GM10266 (cell line): ENCODE results near the gene PC.

ENCODE experiments used
- DNase-seq: peaks from one replicate; pipeline ENCODE4 v3.0.0; 2012; ENCODE audit errors: extremely low spot score
- TF ChIP-seq, protein P1 (sequence below): IDR thresholded peaks from 2 replicates; pipeline ENCODE4 v1.5.1; 2012; ENCODE audit warnings: mild to moderate bottlenecking, low read depth; ENCODE audit not compliant: control insufficient read depth, insufficient read depth; ENCODE audit errors: missing control alignments

PC gene

DNA sequence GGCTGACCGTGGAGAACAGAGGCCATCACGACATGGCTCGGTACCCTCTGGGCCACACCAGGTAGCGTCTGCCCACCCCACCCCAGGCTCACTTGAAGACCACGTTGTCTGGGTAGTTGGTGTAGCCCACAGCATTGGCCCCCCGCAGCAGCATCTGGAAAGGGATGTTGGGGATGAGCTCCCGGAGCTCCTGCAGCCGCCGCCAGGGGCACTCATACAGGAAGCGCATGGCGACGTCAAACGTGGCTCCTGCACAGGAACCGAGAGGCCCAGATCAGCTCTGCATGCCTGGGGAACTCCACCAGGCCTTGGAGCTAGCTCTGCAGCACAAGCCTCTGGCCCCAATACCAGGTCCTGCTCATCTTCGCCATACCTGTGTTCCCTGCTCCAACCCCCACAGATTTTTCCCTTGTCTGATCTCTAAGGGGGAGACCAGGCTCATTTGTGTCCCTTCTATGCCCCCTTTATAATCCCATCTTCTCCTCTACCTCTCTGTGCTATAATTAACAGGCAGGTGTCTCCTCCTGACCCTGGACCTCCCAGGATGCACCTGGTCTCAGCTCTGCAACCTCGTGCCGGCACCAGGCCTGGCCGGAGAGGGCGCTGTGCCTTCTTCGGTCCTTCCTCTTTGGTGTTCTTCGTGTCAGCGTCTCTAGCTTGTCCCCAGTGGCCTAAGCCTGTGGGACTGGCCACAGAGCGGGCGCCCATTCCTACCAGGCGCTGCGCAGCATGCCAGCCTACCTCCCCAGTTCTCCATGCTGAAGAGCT, 106.3 kb downstream of the PC start:
- DNase-seq, result no peak
- TF ChIP-seq, protein P1, sequence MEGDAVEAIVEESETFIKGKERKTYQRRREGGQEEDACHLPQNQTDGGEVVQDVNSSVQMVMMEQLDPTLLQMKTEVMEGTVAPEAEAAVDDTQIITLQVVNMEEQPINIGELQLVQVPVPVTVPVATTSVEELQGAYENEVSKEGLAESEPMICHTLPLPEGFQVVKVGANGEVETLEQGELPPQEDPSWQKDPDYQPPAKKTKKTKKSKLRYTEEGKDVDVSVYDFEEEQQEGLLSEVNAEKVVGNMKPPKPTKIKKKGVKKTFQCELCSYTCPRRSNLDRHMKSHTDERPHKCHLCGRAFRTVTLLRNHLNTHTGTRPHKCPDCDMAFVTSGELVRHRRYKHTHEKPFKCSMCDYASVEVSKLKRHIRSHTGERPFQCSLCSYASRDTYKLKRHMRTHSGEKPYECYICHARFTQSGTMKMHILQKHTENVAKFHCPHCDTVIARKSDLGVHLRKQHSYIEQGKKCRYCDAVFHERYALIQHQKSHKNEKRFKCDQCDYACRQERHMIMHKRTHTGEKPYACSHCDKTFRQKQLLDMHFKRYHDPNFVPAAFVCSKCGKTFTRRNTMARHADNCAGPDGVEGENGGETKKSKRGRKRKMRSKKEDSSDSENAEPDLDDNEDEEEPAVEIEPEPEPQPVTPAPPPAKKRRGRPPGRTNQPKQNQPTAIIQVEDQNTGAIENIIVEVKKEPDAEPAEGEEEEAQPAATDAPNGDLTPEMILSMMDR, result peak; percentile 29

DNA sequence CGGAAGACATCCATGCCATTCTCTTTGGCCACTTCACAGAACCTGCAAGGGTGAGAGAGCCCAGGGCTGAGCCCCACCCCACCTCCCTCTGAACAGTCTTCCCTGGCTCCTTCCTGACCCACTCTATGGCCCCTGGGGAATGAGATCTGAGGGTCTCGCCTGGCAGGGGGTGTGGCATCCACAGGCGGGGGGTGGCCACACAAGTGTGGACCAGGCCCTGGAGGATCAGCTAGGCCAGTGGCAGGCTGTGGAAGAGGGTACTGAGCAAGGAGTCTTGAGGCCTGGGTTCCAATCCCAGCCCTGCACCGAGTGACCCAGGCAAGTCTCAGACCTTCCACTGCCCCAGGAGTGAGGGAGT, 107.0 kb downstream of the PC start:
- no peak for DNase-seq
- TF ChIP-seq, protein P1, result no peak

DNA sequence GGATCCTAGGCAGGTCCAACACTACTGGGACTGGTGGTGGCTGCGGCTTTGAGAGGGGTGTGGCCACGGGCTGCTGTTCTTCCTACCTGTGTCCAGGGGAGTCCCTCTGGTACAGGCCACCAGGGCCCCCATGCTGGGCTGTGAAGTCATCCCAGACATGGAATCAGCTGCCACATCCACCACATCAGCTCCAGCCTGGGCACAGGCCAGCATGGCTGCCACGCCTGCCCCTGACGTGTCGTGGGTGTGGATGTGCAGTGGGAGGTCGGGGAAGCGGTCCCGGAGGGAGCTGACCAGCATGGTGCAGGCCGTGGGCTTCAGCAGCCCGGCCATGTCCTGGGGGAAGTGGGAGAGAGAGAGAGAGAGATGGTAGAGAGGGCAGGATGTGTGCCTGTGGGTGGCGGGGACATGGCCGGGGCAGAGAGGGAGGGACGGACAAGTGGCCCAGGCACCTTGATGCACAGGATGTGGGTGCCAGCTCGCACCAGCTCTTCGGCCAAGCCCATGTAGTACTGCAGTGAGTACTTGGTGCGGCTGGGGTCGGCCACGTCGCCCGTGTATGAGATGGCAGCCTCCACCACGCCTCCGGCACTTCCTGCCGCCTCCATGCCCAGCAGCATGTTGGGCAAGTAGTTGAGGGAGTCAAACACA, 107.5 kb downstream of the PC start:
- TF ChIP-seq, protein P1, result no peak
- no peak for DNase-seq

DNA sequence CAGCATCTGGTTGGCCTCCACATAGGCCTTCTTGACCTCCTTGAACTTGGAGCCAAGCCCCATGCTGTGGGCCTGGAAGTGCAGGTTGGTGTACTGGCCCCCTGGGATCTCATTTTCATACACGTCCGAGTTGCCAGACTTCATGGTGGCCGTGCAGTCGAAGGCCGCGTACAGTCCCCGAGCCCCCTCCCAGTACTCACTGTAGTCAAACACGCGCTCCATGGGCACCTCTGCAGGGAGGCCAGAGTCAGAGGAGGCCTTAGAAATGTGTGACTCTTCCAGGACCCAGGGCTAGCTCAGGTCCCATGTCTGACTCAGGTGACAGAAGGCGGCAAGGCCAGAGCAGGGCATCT, 108.0 kb downstream of the PC start:
- no peak for DNase-seq
- TF ChIP-seq, protein P1, result no peak

DNA sequence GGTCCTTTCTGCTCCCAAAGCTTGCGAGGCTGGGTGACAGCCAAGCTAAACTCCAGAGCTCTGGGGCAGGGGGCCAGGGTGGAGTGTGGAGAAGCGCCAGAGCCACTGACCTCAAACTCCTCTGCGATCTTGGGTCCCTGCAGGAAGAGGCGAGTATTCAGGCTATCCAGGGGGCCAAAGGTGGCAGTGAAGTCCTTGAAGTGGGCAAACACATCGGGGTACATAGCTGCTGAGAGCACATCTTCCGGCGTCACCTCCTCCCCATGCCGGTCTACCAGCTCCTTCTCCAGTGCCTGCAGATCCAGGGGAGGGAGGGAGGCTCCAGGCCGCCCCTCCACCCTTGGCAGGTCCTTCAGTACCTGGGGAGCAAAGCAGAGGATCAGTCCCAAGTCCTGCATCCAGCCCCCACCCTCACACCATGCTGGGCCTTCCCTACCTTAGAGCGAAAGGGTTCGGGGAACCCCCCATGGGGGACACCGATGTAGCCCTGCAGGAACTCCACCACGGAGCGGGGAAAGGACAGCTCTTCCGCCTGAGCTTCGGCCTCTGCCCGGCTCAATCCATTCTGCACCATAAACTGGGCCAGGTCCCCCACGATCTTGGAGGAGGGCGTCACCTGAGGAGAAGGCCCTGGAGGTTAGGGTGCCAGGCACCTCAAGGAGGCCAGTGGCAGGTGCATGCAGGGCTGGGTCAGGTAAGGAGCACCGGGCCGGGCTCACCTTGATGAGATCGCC, 108.5 kb downstream of the PC start:
- no peak for DNase-seq
- TF ChIP-seq, protein P1, result no peak

DNA sequence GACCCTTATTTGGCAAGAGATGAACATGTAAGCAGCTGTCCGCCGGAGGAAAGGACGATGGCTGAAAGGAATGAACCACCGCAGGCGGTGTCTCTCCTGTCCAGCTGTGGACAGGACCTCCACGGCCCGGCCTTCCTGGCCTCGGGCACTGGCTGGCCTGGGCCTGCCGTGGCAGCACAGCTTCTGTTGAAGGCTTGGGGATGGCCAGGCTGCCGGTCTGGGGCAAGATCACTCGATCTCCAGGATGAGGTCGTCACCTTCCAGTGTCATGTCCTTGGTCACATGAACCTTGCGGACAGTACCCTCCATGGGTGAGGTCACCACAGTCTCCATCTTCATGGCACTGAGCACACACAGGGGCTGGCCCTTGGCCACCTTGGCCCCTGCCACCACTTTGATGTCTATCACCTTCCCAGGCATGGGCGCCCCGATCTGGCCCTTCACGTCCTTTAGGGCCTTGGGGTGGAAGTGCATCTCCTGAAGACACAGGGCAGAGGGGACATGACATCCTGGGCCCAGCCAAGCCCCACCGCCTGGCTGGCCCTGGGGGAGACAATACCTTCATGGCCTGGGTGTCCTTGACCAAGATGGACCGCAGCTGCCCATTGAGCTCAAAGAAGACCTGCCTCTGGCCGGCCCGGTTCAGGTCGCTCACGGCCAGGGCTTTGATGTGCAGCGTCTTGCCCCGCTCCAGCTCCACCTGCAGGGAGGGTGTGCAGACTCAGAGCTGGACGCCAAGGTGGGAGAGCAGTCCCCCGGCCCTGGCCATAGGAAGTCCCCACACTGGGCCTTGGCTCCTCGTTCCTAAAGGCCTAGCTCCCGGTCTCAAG, 109.3 kb downstream of the PC start:
- TF ChIP-seq, protein P1, result no peak

More for the DNA sequence above, 109.3 kb downstream of the PC start:
- no peak for DNase-seq
